Measurements from ENCODE around the gene FLNB. TPM values are rescaled to one million over a fixed set of nuclear protein-coding genes. Genes with fewer than 3 reads are reported as not detected.

The FLNB gene
- total RNA-seq, 4 donors from 2014 or later: 164 to 258 (median 242) TPM

- H3K4me1 ChIP-seq: peaks cover 31 to 40% of the 10 kb centered on the region in 2 donors
- no peaks in the 10 kb centered on the region for H3K27me3 ChIP-seq
- intact Hi-C loops (cut with DNase I): loop anchor here (5.0 kb wide), 1 partner anchor 36 kb away; no protein-coding TSS in a partner anchor
- H3K36me3 ChIP-seq: peaks cover 34 to 55% of the 10 kb centered on the region in 2 donors
- no peak for DNase-seq
- no peaks in the 10 kb centered on the region for H3K9me3 ChIP-seq
- TF ChIP-seq POLR2A (IDR thresholded peaks at IDR 0.05) (no peak), CTCF (IDR thresholded peaks at IDR 0.05) (no peak)
- H3K27ac ChIP-seq: peak overlapping the region in 1 of 3 donors; percentile 28
- H3K4me3 ChIP-seq (replicated peaks in 1 of 3): no peak overlapping the region
- WGBS, 2 donors: 92 to 96% methylated on average over 11 of the region's 11 CpGs
Observed at GRCh38 chr3:58121183-58121582, 113.0 kb downstream of the FLNB start.

GRCh38 chr3:58122936-58123700 lies 114.9 kb downstream of the FLNB start:
- H3K9me3 ChIP-seq: no peaks in the 10 kb centered on the region
- no peak overlapping the region for H3K27ac ChIP-seq
- H3K4me3 ChIP-seq (replicated peaks in 1 of 3): no peak overlapping the region
- no peaks in the 10 kb centered on the region for H3K27me3 ChIP-seq
- peaks cover 46 to 64% of the 10 kb centered on the region in 2 donors for H3K36me3 ChIP-seq
- intact Hi-C loops (cut with DNase I): loop anchor here (5.0 kb wide), 1 partner anchor 34 kb away; no protein-coding TSS in a partner anchor
- no peak for DNase-seq
- WGBS, 2 donors: 95 to 97% methylated on average over 36 to 41 of the region's 41 CpGs
- H3K4me1 ChIP-seq: peaks cover 12 to 21% of the 10 kb centered on the region in 2 donors
- TF ChIP-seq POLR2A (IDR thresholded peaks at IDR 0.05) (no peak), CTCF (IDR thresholded peaks at IDR 0.05) (no peak)

GRCh38 chr3:58124387-58124786 lies 116.2 kb downstream of the FLNB start:
- H3K27me3 ChIP-seq: no peaks in the 10 kb centered on the region
- H3K36me3 ChIP-seq: peaks cover 46 to 72% of the 10 kb centered on the region in 2 donors
- DNase-seq: no peak
- peaks cover 0 to 8% of the 10 kb centered on the region in 2 donors for H3K4me1 ChIP-seq
- H3K9me3 ChIP-seq: no peaks in the 10 kb centered on the region
- H3K27ac ChIP-seq: no peak overlapping the region
- TF ChIP-seq POLR2A (IDR thresholded peaks at IDR 0.05) (no peak), CTCF (IDR thresholded peaks at IDR 0.05) (no peak)
- no peak overlapping the region for H3K4me3 ChIP-seq (replicated peaks in 1 of 3)
- WGBS, 2 donors: 88 to 96% methylated on average over 4 to 8 of the region's 8 CpGs
- intact Hi-C loops (cut with DNase I): loop anchor here (5.0 kb wide), 1 partner anchor 33 kb away; no protein-coding TSS in a partner anchor

GRCh38 chr3:58129041-58129770 lies 121.0 kb downstream of the FLNB start:
- peak overlapping the region in 1 of 3 donors; percentile 8 for H3K27ac ChIP-seq

More at GRCh38 chr3:58129041-58129770, 121.0 kb downstream of the FLNB start:
- peaks cover 32 to 54% of the 10 kb centered on the region in 2 donors for H3K36me3 ChIP-seq
- H3K27me3 ChIP-seq: no peaks in the 10 kb centered on the region
- H3K4me1 ChIP-seq: peaks cover 0 to 3% of the 10 kb centered on the region in 2 donors
- H3K9me3 ChIP-seq: no peaks in the 10 kb centered on the region
- intact Hi-C loops (cut with DNase I): no loop called here
- 78 to 88% methylated on average over 10 of the region's 10 CpGs for WGBS, 2 donors
- DNase-seq: no peak
- no peak overlapping the region for H3K4me3 ChIP-seq (replicated peaks in 1 of 3)
- TF ChIP-seq CTCF (IDR thresholded peaks at IDR 0.05) (no peak), POLR2A (IDR thresholded peaks at IDR 0.05) (no peak)

Measured in thyroid gland (tissue), 4 donors.